Endothelial cell of umbilical vein (primary cell): ENCODE results near the gene FTO. TPM values are rescaled to one million over a fixed set of nuclear protein-coding genes. Genes with fewer than 3 reads are reported as not detected.

Experiments used
- BruUV-seq: library from RNA; stranded (reverse); fragments of 400-500 nt; replicated peaks from 2 replicates; lab custom pipeline; 2021; lab: Mats Ljungman, UMichigan
- CTCF ChIA-PET: fragments of 300-600, 350-600 bp; sonication (Branson Sonifier 250); formaldehyde crosslinking; loops from one replicate; lab custom pipeline; 2021; ENCODE audit warnings: antibody characterized with exemption, inconsistent platforms; lab: Charles Lee
- POLR2A ChIA-PET: fragments of 300-600, 350-600 bp; sonication (Branson Sonifier 250); formaldehyde crosslinking; loops from one replicate; lab custom pipeline; 2021; ENCODE audit warnings: antibody characterized with exemption, inconsistent platforms; lab: Charles Lee
- DNase-seq: peaks from one replicate; pipeline ENCODE4 v3.0.0-alpha.2; 2011; ENCODE audit warnings: low read depth, low spot score
- FAIRE-seq: peaks from 2 replicates; lab custom pipeline; 2011; peaks lifted over from hg19 to GRCh38; lab: Jason Lieb, UNC
- H2AFZ ChIP-seq: 2 replicates; pipeline ENCODE4 v1.6.0; 2012; ENCODE audit warnings: low read depth, low read length, control low read depth, inconsistent platforms
- H3K27ac ChIP-seq: 2 replicates; pipeline ENCODE4 v1.5.1; 2011; ENCODE audit warnings: low read depth, mild to moderate bottlenecking, control low read depth, low read length, moderate library complexity; ENCODE audit not compliant: insufficient read depth
- H3K27me3 ChIP-seq, 2 experiments: 2 replicates each; pipeline versions ENCODE4 v1.6.0 to v1.6.1; 2011; ENCODE audit warnings: low read length in 2 of 2, mixed read lengths in 1 of 2; ENCODE audit not compliant: control insufficient read depth in 2 of 2, insufficient read depth in 2 of 2
- H3K36me3 ChIP-seq, 2 experiments: 2 replicates in 1 of 2; 3 replicates in 1 of 2; pipeline ENCODE4 v1.5.1; 2011; ENCODE audit warnings: low read length in 2 of 2, mild to moderate bottlenecking in 1 of 2, moderate library complexity in 1 of 2; ENCODE audit not compliant: control insufficient read depth in 2 of 2, insufficient read depth in 2 of 2; ENCODE audit errors: extremely low read depth in 1 of 2
- H3K4me1 ChIP-seq: 3 replicates; pipeline ENCODE4 v1.5.1; 2011; ENCODE audit warnings: mild to moderate bottlenecking, low read length; ENCODE audit not compliant: control insufficient read depth, insufficient read depth; ENCODE audit errors: extremely low read depth
- H3K4me2 ChIP-seq: 2 replicates; pipeline ENCODE4 v1.6.1; 2011; ENCODE audit warnings: low read length, control low read depth, mixed read lengths; ENCODE audit not compliant: insufficient read depth
- H3K4me3 ChIP-seq, 3 experiments: fragments of 200-600 bp in 1 of 3; sonication (generic), shearing (Covaris generic) in 1 of 3; replicated peaks in 1 of 3; 2 replicates each; pipeline ENCODE4 v1.5.1; 2011 to 2016; ENCODE audit warnings: control low read depth in 3 of 3, low read length in 3 of 3, mild to moderate bottlenecking in 2 of 3, inconsistent platforms in 1 of 3, low read depth in 1 of 3, moderate library complexity in 1 of 3; ENCODE audit not compliant: insufficient read depth in 1 of 3
- H3K79me2 ChIP-seq: 2 replicates; pipeline ENCODE4 v1.6.0; 2012; ENCODE audit warnings: low read length, inconsistent platforms; ENCODE audit not compliant: control insufficient read depth, insufficient read depth
- H3K9ac ChIP-seq: replicated peaks from 2 replicates; pipeline ENCODE3; 2011; ENCODE audit warnings: low read length, control low read depth; ENCODE audit not compliant: insufficient read depth; ENCODE audit errors: extremely low read depth
- H3K9me1 ChIP-seq: replicated peaks from 3 replicates; pipeline ENCODE4 v1.6.0; 2011; ENCODE audit warnings: mild to moderate bottlenecking, low read length; ENCODE audit not compliant: control insufficient read depth, insufficient read depth; ENCODE audit errors: extremely low read depth
- H3K9me3 ChIP-seq: replicated peaks from 2 replicates; pipeline ENCODE4 v1.5.1; 2012; ENCODE audit warnings: low read length, inconsistent platforms; ENCODE audit not compliant: control insufficient read depth, insufficient read depth
- H4K20me1 ChIP-seq: replicated peaks from 2 replicates; pipeline ENCODE3; 2011; ENCODE audit warnings: mild to moderate bottlenecking, low read length; ENCODE audit not compliant: control insufficient read depth, insufficient read depth; ENCODE audit errors: extremely low read depth
- EZH2 ChIP-seq: IDR thresholded peaks from 2 replicates; pipeline ENCODE4 v1.6.1; 2012; ENCODE audit warnings: borderline replicate concordance, low read depth, mild to moderate bottlenecking, moderate library complexity, low read length, inconsistent platforms; ENCODE audit not compliant: severe bottlenecking
- FOS ChIP-seq: IDR thresholded peaks from 2 replicates; pipeline ENCODE4 v1.6.1; 2011; ENCODE audit warnings: mild to moderate bottlenecking, low read length, moderate library complexity, borderline replicate concordance; ENCODE audit not compliant: insufficient read depth
- GATA2 ChIP-seq: IDR thresholded peaks from 2 replicates; pipeline ENCODE4 v1.7.0; 2011; ENCODE audit warnings: low read depth, mild to moderate bottlenecking, moderate library complexity, mixed read lengths, low read length; ENCODE audit not compliant: insufficient read length, insufficient read depth
- JUN ChIP-seq: IDR thresholded peaks from 2 replicates; pipeline ENCODE4 v1.6.1; 2011; ENCODE audit warnings: borderline replicate concordance, low read depth; ENCODE audit not compliant: insufficient read length, insufficient read depth
- MYC ChIP-seq: IDR thresholded peaks from one replicate; pipeline ENCODE4 v1.6.1; 2011; ENCODE audit warnings: mild to moderate bottlenecking, low read depth, low read length
- POLR2A ChIP-seq: IDR thresholded peaks from 2 replicates; pipeline ENCODE4 v1.6.1; 2012; ENCODE audit warnings: low read depth, mild to moderate bottlenecking, control low read depth, low read length
- POLR2AphosphoS5 ChIP-seq: IDR thresholded peaks from 2 replicates; pipeline ENCODE4 v1.6.1; 2012; ENCODE audit warnings: low read depth, mild to moderate bottlenecking, control low read depth, low read length, moderate library complexity; ENCODE audit not compliant: insufficient read depth
- dilution Hi-C: fragments of 300-500 bp; cut with MboI; formaldehyde crosslinking; loops from one replicate; pipeline ENCODE4 v1.15.0; 2019; ENCODE audit warnings: low sequenced_read_pairs; ENCODE audit not compliant: extremely low pct_ligation_motif_present
- intact Hi-C: fragments of 100-400 bp; cut with micrococcal nuclease; formaldehyde crosslinking; loops from one replicate; pipeline ENCODE4 v1.10.0; 2022
- polyA plus RNA-seq, 4 experiments: library from polyadenylated mRNA; depleted of rRNA in 3 of 4; stranded (reverse) in 3 of 4; unstranded in 1 of 4; fragments of >200 nt; gene quantifications; 2 replicates each; pipeline versions ENCODE4 v1.2.1 to v1.2.3, GENCODE V29; 2011 to 2012; ENCODE audit warnings: missing spikeins in 1 of 4
- total RNA-seq: library from RNA; stranded (reverse); gene quantifications from 2 replicates; pipeline ENCODE4 v1.2.3, GENCODE V29; 2021
- TF ChIP-seq, protein P1 (sequence below): IDR thresholded peaks from 2 replicates; pipeline ENCODE4 v1.6.1; 2011; ENCODE audit not compliant: insufficient read depth, insufficient read length
- TF ChIP-seq, protein P2 (sequence below), 2 donors: IDR thresholded peaks; 1 replicate in 1 of 2; 2 replicates in 1 of 2; pipeline ENCODE4 v1.5.1; 2011; ENCODE audit warnings: low read length in 2 of 2, mild to moderate bottlenecking in 2 of 2, moderate library complexity in 2 of 2, control low read depth in 1 of 2, inconsistent platforms in 1 of 2, low read depth in 1 of 2; ENCODE audit not compliant: insufficient read depth in 1 of 2; ENCODE audit errors: extremely low read depth in 1 of 2

The FTO gene
- total and polyA plus RNA-seq, 2 donors (not counting 3 experiments of a cell fraction or from before 2014, with no cell fraction given), result 48.6 to 87.1 TPM

DNA sequence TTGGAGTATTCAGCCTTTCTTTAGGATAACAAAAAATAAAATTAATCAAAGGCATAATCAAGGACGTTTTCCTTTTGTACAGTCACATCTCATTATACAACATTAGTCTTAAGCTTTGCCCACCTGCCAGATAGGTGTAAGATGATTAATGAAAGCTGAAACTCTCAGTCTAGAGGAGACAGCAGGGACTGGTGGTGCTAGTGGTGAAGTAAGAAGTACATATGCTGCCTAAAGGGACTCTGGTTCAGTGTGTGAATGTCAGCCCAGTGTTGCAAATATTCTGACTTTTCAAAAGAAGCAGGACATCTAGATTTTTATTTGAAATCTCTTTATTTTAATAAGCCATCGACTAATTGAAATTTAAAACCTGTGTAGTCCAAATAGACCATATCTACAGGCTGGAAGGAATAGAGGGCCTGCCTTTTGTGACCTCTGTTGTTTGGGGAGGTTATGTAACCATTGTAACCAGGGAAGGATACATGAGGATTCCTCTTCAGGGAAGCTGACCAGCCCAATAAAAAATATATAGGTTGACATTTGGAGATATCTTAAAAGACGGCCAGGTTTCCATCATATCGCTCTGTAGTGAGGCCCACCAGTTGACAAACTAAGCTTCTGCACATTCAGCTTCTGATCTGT is 54.1 kb downstream of the FTO start:
- Histone ChIP-seq H3K9ac (no peak overlapping the region), H2AFZ (no peak overlapping the region), H3K4me1 (no peaks in the 10 kb centered on the region), H3K27ac (no peak overlapping the region), H4K20me1 (no peaks in the 10 kb centered on the region), H3K36me3 (no peaks in the 10 kb centered on the region), H3K9me3 (no peaks in the 10 kb centered on the region), H3K79me2 (no peaks in the 10 kb centered on the region), H3K4me3 (no peak overlapping the region), H3K9me1 (no peaks in the 10 kb centered on the region), H3K27me3 (no peaks in the 10 kb centered on the region), H3K4me2 (no peak overlapping the region)
- CTCF ChIA-PET, result interaction anchor here (9.8 kb wide), 1 partner anchor 15 kb away, joined by 57 read pairs; no protein-coding TSS in a partner anchor
- FAIRE-seq, result no peak
- intact Hi-C loops, result no loop called here
- dilution Hi-C loops, result no loop called here
- TF ChIP-seq JUN, result no peak
- no peak for TF ChIP-seq GATA2
- TF ChIP-seq MYC, result no peak
- no peak for TF ChIP-seq POLR2AphosphoS5
- TF ChIP-seq, protein P1, sequence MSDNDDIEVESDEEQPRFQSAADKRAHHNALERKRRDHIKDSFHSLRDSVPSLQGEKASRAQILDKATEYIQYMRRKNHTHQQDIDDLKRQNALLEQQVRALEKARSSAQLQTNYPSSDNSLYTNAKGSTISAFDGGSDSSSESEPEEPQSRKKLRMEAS, result no peak
- TF ChIP-seq POLR2A, result no peak
- TF ChIP-seq FOS, result no peak
- no peak for TF ChIP-seq EZH2
- TF ChIP-seq, protein P2, sequence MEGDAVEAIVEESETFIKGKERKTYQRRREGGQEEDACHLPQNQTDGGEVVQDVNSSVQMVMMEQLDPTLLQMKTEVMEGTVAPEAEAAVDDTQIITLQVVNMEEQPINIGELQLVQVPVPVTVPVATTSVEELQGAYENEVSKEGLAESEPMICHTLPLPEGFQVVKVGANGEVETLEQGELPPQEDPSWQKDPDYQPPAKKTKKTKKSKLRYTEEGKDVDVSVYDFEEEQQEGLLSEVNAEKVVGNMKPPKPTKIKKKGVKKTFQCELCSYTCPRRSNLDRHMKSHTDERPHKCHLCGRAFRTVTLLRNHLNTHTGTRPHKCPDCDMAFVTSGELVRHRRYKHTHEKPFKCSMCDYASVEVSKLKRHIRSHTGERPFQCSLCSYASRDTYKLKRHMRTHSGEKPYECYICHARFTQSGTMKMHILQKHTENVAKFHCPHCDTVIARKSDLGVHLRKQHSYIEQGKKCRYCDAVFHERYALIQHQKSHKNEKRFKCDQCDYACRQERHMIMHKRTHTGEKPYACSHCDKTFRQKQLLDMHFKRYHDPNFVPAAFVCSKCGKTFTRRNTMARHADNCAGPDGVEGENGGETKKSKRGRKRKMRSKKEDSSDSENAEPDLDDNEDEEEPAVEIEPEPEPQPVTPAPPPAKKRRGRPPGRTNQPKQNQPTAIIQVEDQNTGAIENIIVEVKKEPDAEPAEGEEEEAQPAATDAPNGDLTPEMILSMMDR (IDR thresholded peaks at IDR 0.05; ENCODE audit: extremely low read depth in 1 of 2, insufficient read depth in 1 of 2, low read depth in 1 of 2, low read length in 2 of 2), result no peak
- no peak for DNase-seq
- POLR2A ChIA-PET, result no interaction called here
- BruUV-seq, result no TSS peak
